Kidney capillary endothelial cell (primary cell): ENCODE measurements around the gene PARVG.

Experiments used
- DNase-seq: peaks from one replicate; pipeline ENCODE4 v3.0.0-alpha.2; 2018; ENCODE audit warnings: low spot score

PARVG gene

GRCh38 chr22:44154436-44154942, 26.2 kb upstream of the PARVG start:
- DNase-seq: no peak

- no peak for DNase-seq
Measured at GRCh38 chr22:44155115-44155514, 25.6 kb upstream of the PARVG start.

GRCh38 chr22:44157916-44158618, 22.7 kb upstream of the PARVG start:
- no peak for DNase-seq

- DNase-seq: no peak
Measured at GRCh38 chr22:44158816-44159215, 21.9 kb upstream of the PARVG start.

GRCh38 chr22:44159221-44159620, 21.5 kb upstream of the PARVG start:
- no peak for DNase-seq

- no peak for DNase-seq
Measured at GRCh38 chr22:44159811-44160210, 20.9 kb upstream of the PARVG start.

- DNase-seq: no peak
Measured at GRCh38 chr22:44160421-44160820, 20.3 kb upstream of the PARVG start.

GRCh38 chr22:44161673-44162072, 19.1 kb upstream of the PARVG start:
- DNase-seq: no peak

- DNase-seq: no peak
Measured at GRCh38 chr22:44162960-44163359, 17.8 kb upstream of the PARVG start.

- DNase-seq: no peak
Measured at GRCh38 chr22:44163536-44163935, 17.2 kb upstream of the PARVG start.

- no peak for DNase-seq
Measured at GRCh38 chr22:44164031-44164430, 16.7 kb upstream of the PARVG start.

- no peak for DNase-seq
Measured at GRCh38 chr22:44165286-44165874, 15.3 kb upstream of the PARVG start.

GRCh38 chr22:44166498-44167276, 14.0 kb upstream of the PARVG start:
- DNase-seq: no peak

GRCh38 chr22:44167501-44167900, 13.2 kb upstream of the PARVG start:
- DNase-seq: no peak

GRCh38 chr22:44168206-44168605, 12.5 kb upstream of the PARVG start:
- no peak for DNase-seq

- no peak for DNase-seq
Measured at GRCh38 chr22:44170470-44170869, 10.3 kb upstream of the PARVG start.

- DNase-seq: no peak
Measured at GRCh38 chr22:44171561-44171960, 9.2 kb upstream of the PARVG start.

GRCh38 chr22:44172370-44173108, 8.2 kb upstream of the PARVG start:
- no peak for DNase-seq

GRCh38 chr22:44173154-44173553, 7.6 kb upstream of the PARVG start:
- no peak for DNase-seq

GRCh38 chr22:44175676-44176075, 5.0 kb upstream of the PARVG start:
- no peak for DNase-seq

- no peak for DNase-seq
Measured at GRCh38 chr22:44179196-44179988, 1.3 kb upstream of the PARVG start.
